Endothelial cell (in vitro differentiated cells): ENCODE data around the gene SIAH2. TPM values are rescaled to one million over a fixed set of nuclear protein-coding genes. Genes with fewer than 3 reads are reported as not detected.

ENCODE experiments used
- DNase-seq: peaks from one replicate; pipeline ENCODE4 v3.0.0; 2021; ENCODE audit warnings: low spot score
- H3K27ac Mint-ChIP-seq: one replicate; pipeline ENCODE4 v1.8.0; 2021; ENCODE audit warnings: mixed read lengths, inconsistent platforms; ENCODE audit not compliant: unreplicated experiment
- H3K27me3 Mint-ChIP-seq: one replicate; pipeline ENCODE4 v1.8.0; 2021; ENCODE audit warnings: mild to moderate bottlenecking, moderate library complexity, mixed read lengths, inconsistent platforms; ENCODE audit not compliant: unreplicated experiment
- H3K36me3 Mint-ChIP-seq: one replicate; pipeline ENCODE4 v1.8.0; 2021; ENCODE audit warnings: mild to moderate bottlenecking, low read depth, mixed read lengths, inconsistent platforms; ENCODE audit not compliant: unreplicated experiment
- H3K4me1 Mint-ChIP-seq: one replicate; pipeline ENCODE4 v1.8.0; 2021; ENCODE audit warnings: mild to moderate bottlenecking, mixed read lengths, inconsistent platforms; ENCODE audit not compliant: unreplicated experiment
- H3K4me3 Mint-ChIP-seq: one replicate; pipeline ENCODE4 v1.8.0; 2021; ENCODE audit warnings: mild to moderate bottlenecking, mixed read lengths, inconsistent platforms; ENCODE audit not compliant: unreplicated experiment
- H3K9me3 Mint-ChIP-seq: one replicate; pipeline ENCODE4 v1.8.0; 2021; ENCODE audit warnings: mixed read lengths, inconsistent platforms; ENCODE audit not compliant: unreplicated experiment
- CTCF ChIP-seq: fragments of 200-600 bp; sonication (generic); IDR thresholded peaks from one replicate; pipeline ENCODE4 v1.5.0; 2021; ENCODE audit warnings: antibody characterized with exemption; ENCODE audit not compliant: unreplicated experiment
- total RNA-seq: library from RNA; stranded (reverse); fragmentation: NEBNext Ultra II Directional; extraction: Animal tissue kit (Norgen Biotek cat#: 25700); gene quantifications from one replicate; pipeline ENCODE4 v1.2.1, GENCODE V29; 2021; ENCODE audit not compliant: unreplicated experiment

SIAH2 gene
- total RNA-seq, 1 donor from 2014 or later, result 13.2 TPM

- no peak for DNase-seq
- Mint-ChIP-seq H3K4me3 (no peak overlapping the region), H3K4me1 (peaks cover 6% of the 10 kb centered on the region), H3K27ac (no peak overlapping the region), H3K9me3 (no peaks in the 10 kb centered on the region), H3K36me3 (no peaks in the 10 kb centered on the region), H3K27me3 (peaks cover 5% of the 10 kb centered on the region)
- no peak for TF ChIP-seq CTCF
Measured at GRCh38 chr3:150734795-150735119, 28.2 kb downstream of the SIAH2 start.

- Mint-ChIP-seq H3K4me3 (no peak overlapping the region), H3K4me1 (peaks cover 6% of the 10 kb centered on the region), H3K9me3 (no peaks in the 10 kb centered on the region), H3K36me3 (no peaks in the 10 kb centered on the region), H3K27ac (no peak overlapping the region), H3K27me3 (peaks cover 5% of the 10 kb centered on the region)
- no peak for DNase-seq
- TF ChIP-seq CTCF, result no peak
Measured at GRCh38 chr3:150733936-150734794, 28.8 kb downstream of the SIAH2 start.

- Mint-ChIP-seq H3K4me1 (peaks cover 6% of the 10 kb centered on the region), H3K4me3 (no peak overlapping the region), H3K27ac (no peak overlapping the region), H3K27me3 (peaks cover 5% of the 10 kb centered on the region), H3K9me3 (no peaks in the 10 kb centered on the region), H3K36me3 (no peaks in the 10 kb centered on the region)
- no peak for DNase-seq
- no peak for TF ChIP-seq CTCF
Measured at GRCh38 chr3:150733373-150733935, 29.5 kb downstream of the SIAH2 start.

GRCh38 chr3:150729682-150730360 is 33.1 kb downstream of the SIAH2 start:
- H3K36me3 Mint-ChIP-seq, result no peaks in the 10 kb centered on the region
- H3K4me1 Mint-ChIP-seq, result peaks cover 15% of the 10 kb centered on the region
- DNase-seq, result no peak
- H3K4me3 Mint-ChIP-seq, result no peak overlapping the region
- no peak for TF ChIP-seq CTCF
- H3K27me3 Mint-ChIP-seq, result peaks cover 10% of the 10 kb centered on the region
- no peaks in the 10 kb centered on the region for H3K9me3 Mint-ChIP-seq
- H3K27ac Mint-ChIP-seq, result no peak overlapping the region
